ENCODE measurements around the gene ANKAR.

ANKAR gene

DNA sequence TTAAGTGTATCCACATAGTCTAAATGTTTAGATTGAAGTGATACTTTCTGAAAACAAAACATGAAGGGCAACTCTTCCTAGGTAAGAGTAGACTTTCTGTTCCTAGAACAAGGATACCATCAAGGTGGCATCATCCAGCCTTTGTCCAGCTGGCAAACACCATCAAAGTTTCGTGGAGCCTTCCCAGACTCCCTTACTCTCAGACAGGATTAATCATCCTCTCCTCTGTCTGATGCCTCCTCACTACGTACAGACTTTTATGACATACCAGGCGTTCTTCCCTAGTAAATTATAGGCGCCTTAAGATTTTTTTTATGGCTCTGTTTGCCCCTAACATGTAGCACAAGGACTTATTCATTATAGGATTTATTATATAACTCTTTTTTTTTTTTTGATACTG is 42.6 kb upstream of the ANKAR start:
- no peak for TF ChIP-seq CTCF (IDR thresholded peaks at IDR 0.05; ENCODE audit: borderline replicate concordance, insufficient read depth, low read depth, low read length)

GRCh38 chr2:189633392-189633811 is 41.1 kb upstream of the ANKAR start:
- no peak overlapping the region for H3K4me3 ChIP-seq (ENCODE audit: low read depth, low read length)
- peak; percentile 44; the same call in 1 of the 2 replicates for TF ChIP-seq CTCF (IDR thresholded peaks at IDR 0.05; ENCODE audit: borderline replicate concordance, insufficient read depth, low read depth, low read length)

More for the DNA sequence above, 42.6 kb upstream of the ANKAR start:
- no peak overlapping the region for H3K4me3 ChIP-seq (ENCODE audit: low read depth, low read length)

- no peak for TF ChIP-seq CTCF (IDR thresholded peaks at IDR 0.05; ENCODE audit: borderline replicate concordance, insufficient read depth, low read depth, low read length)
- H3K4me3 ChIP-seq (ENCODE audit: low read depth, low read length) = no peak overlapping the region
Measured at GRCh38 chr2:189635353-189635752, 39.1 kb upstream of the ANKAR start.

DNA sequence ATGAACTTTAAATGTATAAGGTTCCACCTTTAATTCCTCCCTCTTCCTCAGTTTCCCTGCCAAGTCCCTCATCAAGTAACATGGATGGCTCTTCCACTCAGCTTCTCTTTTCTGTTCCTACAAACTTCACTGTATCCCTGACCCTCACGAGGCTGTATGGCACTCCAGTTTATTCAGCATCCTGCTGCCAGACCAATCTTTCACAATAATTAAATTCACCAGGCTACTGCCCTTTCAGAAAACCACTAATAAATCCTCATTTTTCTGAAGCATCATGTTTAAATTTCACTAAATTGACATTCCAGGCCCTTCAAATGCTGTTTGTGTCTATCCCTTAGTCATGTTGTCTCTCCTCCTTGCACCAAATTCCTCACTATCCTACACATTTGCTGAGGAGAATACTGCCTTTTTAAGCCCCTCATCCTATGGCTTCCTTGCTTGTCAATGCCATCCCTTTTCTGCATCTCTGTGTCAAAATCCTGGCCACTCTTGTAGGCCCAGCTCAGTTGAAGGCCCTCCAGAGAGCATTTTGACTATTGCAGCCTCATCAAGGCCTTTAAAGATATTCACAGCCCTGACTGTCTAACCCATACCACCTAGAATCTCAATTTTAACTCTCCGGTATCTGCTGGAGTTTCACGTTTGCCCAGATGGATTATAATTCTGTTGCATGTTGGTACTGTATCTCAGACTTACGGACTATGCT is 36.0 kb upstream of the ANKAR start:
- H3K4me3 ChIP-seq (ENCODE audit: low read depth, low read length) = no peak overlapping the region
- TF ChIP-seq CTCF (IDR thresholded peaks at IDR 0.05; ENCODE audit: borderline replicate concordance, insufficient read depth, low read depth, low read length) = no peak

DNA sequence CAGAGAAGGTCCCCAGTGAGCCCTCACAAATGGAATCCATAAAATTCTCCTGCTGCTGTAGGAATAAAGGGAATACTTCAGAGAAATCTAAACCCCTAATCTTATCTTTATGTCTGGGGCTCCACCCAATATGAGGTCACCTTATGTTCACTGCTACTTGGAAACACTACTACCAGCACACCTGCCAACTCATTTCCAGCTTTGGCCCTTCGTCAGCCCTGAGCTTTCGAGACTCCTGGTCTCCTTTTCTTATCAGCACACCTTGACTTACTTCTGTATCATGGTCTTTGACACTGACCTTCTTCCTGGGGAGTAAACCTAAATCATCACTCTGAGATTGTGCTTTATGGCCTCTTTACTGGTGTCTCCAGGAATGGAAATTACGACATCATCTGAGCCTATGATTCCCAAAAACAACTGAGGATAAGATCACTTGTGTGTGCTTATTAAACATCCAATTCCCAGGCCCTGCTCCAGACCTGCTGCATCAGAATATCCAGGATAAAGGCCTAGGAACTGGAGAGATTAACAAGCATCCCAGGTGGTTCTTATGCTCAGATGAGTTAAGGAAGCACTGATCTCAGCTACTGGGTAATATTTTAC is 35.4 kb upstream of the ANKAR start:
- no peak for TF ChIP-seq CTCF (IDR thresholded peaks at IDR 0.05; ENCODE audit: borderline replicate concordance, insufficient read depth, low read depth, low read length)
- H3K4me3 ChIP-seq (ENCODE audit: low read depth, low read length) = no peak overlapping the region

GRCh38 chr2:189641002-189641401 is 33.5 kb upstream of the ANKAR start:
- no peak for TF ChIP-seq CTCF (IDR thresholded peaks at IDR 0.05; ENCODE audit: borderline replicate concordance, insufficient read depth, low read depth, low read length)
- no peak overlapping the region for H3K4me3 ChIP-seq (ENCODE audit: low read depth, low read length)

DNA sequence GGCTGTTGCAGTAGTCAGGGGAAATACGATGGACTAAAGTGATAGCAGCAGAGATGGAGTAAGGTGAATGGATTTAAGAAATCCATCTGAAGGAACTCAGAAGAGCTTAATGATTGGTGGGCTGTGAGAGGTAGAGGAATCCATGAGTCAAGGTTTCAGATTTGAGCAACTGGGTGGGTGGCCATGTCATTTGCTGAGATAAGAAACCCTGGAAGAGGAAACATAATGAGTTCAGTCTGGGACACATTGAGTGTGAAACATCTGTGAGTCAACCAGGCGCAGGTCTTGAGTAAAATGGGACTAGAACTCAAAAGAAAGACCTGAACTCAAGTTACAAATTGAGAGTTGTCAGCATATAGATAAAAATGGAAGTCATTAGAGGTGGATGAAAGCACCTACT is 32.9 kb upstream of the ANKAR start:
- TF ChIP-seq CTCF (IDR thresholded peaks at IDR 0.05; ENCODE audit: borderline replicate concordance, insufficient read depth, low read depth, low read length) = no peak
- H3K4me3 ChIP-seq (ENCODE audit: low read depth, low read length) = no peak overlapping the region
